ENCODE data around the gene PLEKHA7.

PLEKHA7 gene

DNA sequence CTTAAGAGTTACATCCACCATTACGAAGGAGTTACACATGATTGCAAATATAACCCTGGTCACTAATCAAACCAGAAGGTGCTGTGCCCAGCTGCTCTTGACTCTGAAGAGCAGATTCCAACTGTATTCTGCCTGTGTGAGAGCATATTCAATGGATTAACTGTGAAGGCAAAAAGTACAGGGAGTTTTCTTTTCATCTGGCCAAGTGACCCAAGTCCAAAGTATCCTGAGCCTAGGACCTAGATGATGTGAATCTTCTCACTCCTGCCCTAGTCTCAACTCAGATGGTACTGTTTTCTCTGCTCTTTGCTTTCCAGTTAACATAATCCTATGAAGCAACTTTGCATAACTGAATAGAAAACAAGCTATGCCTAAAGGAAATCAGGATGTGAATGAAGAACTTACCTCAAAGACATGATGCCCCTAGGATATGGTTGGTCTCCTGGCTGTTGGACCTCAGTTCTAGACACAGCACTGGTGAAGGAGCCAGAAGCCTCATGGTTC is 169.9 kb downstream of the PLEKHA7 start:
- DNase-seq (ENCODE audit: low spot score): no peak

DNA sequence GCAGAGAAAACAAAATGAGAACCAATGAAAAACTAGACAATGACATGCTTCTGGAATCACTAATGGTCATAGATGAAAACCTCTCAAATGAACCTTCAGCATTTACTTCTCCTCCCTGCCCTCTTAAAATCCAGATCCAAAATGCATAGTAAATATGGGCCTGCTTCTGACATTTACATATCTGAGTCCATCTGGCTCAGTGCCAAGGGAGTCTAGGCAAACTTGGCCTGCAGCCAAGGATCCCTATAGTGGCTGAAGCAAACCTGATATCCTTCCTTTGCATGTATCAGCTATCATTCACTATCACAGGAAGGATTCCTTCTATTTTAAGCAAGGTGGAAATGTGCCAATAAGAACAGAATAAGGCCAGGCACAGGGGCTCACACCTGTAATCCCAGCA is 170.9 kb downstream of the PLEKHA7 start:
- TF ChIP-seq CTCF (IDR thresholded peaks at IDR 0.05; ENCODE audit: extremely low read depth, missing control alignments): no peak
- DNase-seq (ENCODE audit: low spot score): no peak

More for the DNA sequence above, 169.9 kb downstream of the PLEKHA7 start:
- no peak for TF ChIP-seq CTCF (IDR thresholded peaks at IDR 0.05; ENCODE audit: extremely low read depth, missing control alignments)

DNA sequence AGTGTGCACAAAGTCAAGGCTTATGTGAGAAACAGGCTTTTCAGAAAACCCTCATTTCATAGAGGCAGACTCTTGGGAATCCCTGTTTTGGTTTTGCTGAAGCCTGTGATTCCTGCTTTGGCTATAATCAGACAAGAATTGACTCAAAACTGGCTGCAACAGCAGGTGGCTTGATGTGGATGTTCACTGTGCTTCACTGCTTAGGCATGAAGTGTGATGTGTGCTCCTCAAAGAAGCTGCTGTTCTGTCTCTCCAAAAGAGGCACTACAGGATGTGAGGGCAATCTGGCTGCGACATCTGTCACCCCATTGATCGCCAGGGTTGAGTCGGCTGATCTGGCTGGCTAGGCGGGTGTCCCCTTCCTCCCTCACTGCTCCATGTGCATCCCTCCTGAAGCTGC is 172.2 kb downstream of the PLEKHA7 start:
- no peak for TF ChIP-seq CTCF (IDR thresholded peaks at IDR 0.05; ENCODE audit: extremely low read depth, missing control alignments)
- DNase-seq (ENCODE audit: low spot score): no peak

- TF ChIP-seq CTCF (IDR thresholded peaks at IDR 0.05; ENCODE audit: extremely low read depth, missing control alignments): no peak
- no peak for DNase-seq (ENCODE audit: low spot score)
Observed at GRCh38 chr11:16841481-16841880, 172.7 kb downstream of the PLEKHA7 start.

DNA sequence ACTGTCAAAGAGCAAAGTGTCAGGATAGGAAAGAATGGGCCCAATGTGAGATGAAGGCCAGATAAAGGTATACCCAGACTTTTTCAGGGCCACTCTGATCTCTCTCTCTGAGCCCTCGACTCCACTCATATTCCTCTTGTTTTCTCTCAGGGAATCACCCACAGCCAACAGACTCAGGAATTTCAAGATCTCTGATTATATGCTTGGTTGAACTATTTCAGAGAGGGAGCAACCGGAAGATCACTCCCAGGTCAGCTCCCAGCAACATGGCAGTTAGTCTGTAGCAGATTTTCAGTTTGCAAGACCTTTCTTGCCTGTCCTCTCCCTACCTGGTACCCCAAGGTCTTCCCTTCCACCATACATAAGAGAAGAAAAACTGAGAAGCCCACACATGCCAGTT is 173.3 kb downstream of the PLEKHA7 start:
- no peak for TF ChIP-seq CTCF (IDR thresholded peaks at IDR 0.05; ENCODE audit: extremely low read depth, missing control alignments)
- no peak for DNase-seq (ENCODE audit: low spot score)

DNA sequence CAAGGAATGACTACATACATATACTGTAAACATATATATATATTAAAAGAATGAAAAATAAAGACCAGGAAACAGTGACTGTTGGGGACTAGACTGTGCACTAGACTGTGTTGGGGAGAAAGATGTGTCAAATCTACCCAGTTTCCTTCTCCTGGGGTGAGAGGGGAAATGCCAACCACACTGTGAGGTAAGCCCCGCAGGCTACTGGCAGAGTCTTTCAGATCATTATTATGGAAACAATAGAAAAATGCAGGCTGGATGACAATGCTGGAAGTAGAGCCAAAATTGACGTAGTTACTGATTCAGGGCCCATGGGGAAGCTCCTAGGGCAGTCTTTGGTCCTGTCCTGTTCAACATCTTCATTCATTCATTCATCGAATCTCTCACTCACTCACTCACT is 174.4 kb downstream of the PLEKHA7 start:
- DNase-seq (ENCODE audit: low spot score): no peak
- no peak for TF ChIP-seq CTCF (IDR thresholded peaks at IDR 0.05; ENCODE audit: extremely low read depth, missing control alignments)

GRCh38 chr11:16834384-16834783 is 179.8 kb downstream of the PLEKHA7 start:
- DNase-seq (ENCODE audit: low spot score): no peak
- no peak for TF ChIP-seq CTCF (IDR thresholded peaks at IDR 0.05; ENCODE audit: extremely low read depth, missing control alignments)
